Type B pancreatic cell (in vitro differentiated cells): ENCODE results near the gene EDDM3A. TPM values are rescaled to one million over a fixed set of nuclear protein-coding genes. Genes with fewer than 3 reads are reported as not detected.
"Not testable (repeated sequence)": the region's sequence is repeated elsewhere in the genome, so short reads cannot be mapped to it uniquely, and the experiment has no call there.

Experiments used
- DNase-seq: peaks from one replicate; pipeline ENCODE4 v3.0.0; 2021; ENCODE audit warnings: mixed read lengths; ENCODE audit not compliant: unreplicated experiment; ENCODE audit errors: extremely low spot score
- H3K27ac Mint-ChIP-seq: 2 replicates; pipeline ENCODE4 v1.8.0; 2021; ENCODE audit warnings: mild to moderate bottlenecking, mixed read lengths
- H3K27me3 Mint-ChIP-seq: 2 replicates; pipeline ENCODE4 v1.8.0; 2021; ENCODE audit warnings: mixed read lengths
- H3K36me3 Mint-ChIP-seq: 2 replicates; pipeline ENCODE4 v1.8.0; 2021; ENCODE audit warnings: mixed read lengths
- H3K4me1 Mint-ChIP-seq: one replicate; pipeline ENCODE4 v1.8.0; 2021; ENCODE audit warnings: mixed read lengths; ENCODE audit not compliant: unreplicated experiment
- H3K4me3 Mint-ChIP-seq: 2 replicates; pipeline ENCODE4 v1.8.0; 2021; ENCODE audit warnings: mild to moderate bottlenecking, mixed read lengths
- H3K9me3 Mint-ChIP-seq: 2 replicates; pipeline ENCODE4 v1.8.0; 2021; ENCODE audit warnings: mixed read lengths
- CTCF ChIP-seq: fragments of 200-600 bp; sonication (generic); conservative IDR thresholded peaks from 2 replicates; pipeline ENCODE4 v1.5.0; 2021; ENCODE audit warnings: antibody characterized with exemption, mild to moderate bottlenecking
- total RNA-seq: library from RNA; stranded (reverse); gene quantifications from 2 replicates; pipeline ENCODE4 v1.2.1, GENCODE V29; 2021; ENCODE audit warnings: low replicate concordance

Gene EDDM3A
- total RNA-seq, 1 donor from 2014 or later = not detected

GRCh38 chr14:20723488-20723887 lies 22.2 kb upstream of the EDDM3A start:
- Mint-ChIP-seq H3K4me1 (peaks cover 7% of the 10 kb centered on the region), H3K4me3 (no peak overlapping the region), H3K9me3 (peaks cover 5% of the 10 kb centered on the region), H3K27ac (no peak overlapping the region), H3K27me3 (no peaks in the 10 kb centered on the region), H3K36me3 (peaks cover 5% of the 10 kb centered on the region)
- TF ChIP-seq CTCF = no peak
- DNase-seq = no peak

GRCh38 chr14:20726121-20726520 lies 19.6 kb upstream of the EDDM3A start:
- not testable (repeated sequence) for H3K4me3 Mint-ChIP-seq, H3K27ac Mint-ChIP-seq, H3K27me3 Mint-ChIP-seq, H3K9me3 Mint-ChIP-seq, H3K4me1 Mint-ChIP-seq, DNase-seq, H3K36me3 Mint-ChIP-seq

GRCh38 chr14:20726531-20726930 lies 19.2 kb upstream of the EDDM3A start:
- Mint-ChIP-seq H3K27me3 (no peaks in the 10 kb centered on the region), H3K4me3 (no peak overlapping the region), H3K36me3 (no peaks in the 10 kb centered on the region), H3K27ac (no peak overlapping the region), H3K9me3 (no peaks in the 10 kb centered on the region), H3K4me1 (no peaks in the 10 kb centered on the region)
- no peak for DNase-seq
- TF ChIP-seq CTCF = no peak

GRCh38 chr14:20730891-20731290 lies 14.8 kb upstream of the EDDM3A start:
- no peak for TF ChIP-seq CTCF
- no peaks in the 10 kb centered on the region for H3K36me3 Mint-ChIP-seq
- H3K9me3 Mint-ChIP-seq = no peaks in the 10 kb centered on the region
- H3K4me1 Mint-ChIP-seq = peaks cover 7% of the 10 kb centered on the region
- no peak overlapping the region for H3K4me3 Mint-ChIP-seq
- no peak for DNase-seq
- H3K27me3 Mint-ChIP-seq = no peaks in the 10 kb centered on the region
- no peak overlapping the region for H3K27ac Mint-ChIP-seq

GRCh38 chr14:20732477-20732876 lies 13.2 kb upstream of the EDDM3A start:
- H3K27ac Mint-ChIP-seq = no peak overlapping the region
- DNase-seq = no peak
- no peak overlapping the region for H3K4me3 Mint-ChIP-seq
- H3K27me3 Mint-ChIP-seq = no peaks in the 10 kb centered on the region
- no peaks in the 10 kb centered on the region for H3K9me3 Mint-ChIP-seq
- no peak for TF ChIP-seq CTCF
- no peaks in the 10 kb centered on the region for H3K36me3 Mint-ChIP-seq
- H3K4me1 Mint-ChIP-seq = peaks cover 7% of the 10 kb centered on the region

GRCh38 chr14:20732979-20733635 lies 12.6 kb upstream of the EDDM3A start:
- Mint-ChIP-seq H3K4me3 (no peak overlapping the region), H3K4me1 (peaks cover 7% of the 10 kb centered on the region), H3K36me3 (no peaks in the 10 kb centered on the region), H3K27ac (no peak overlapping the region), H3K27me3 (no peaks in the 10 kb centered on the region), H3K9me3 (no peaks in the 10 kb centered on the region)
- TF ChIP-seq CTCF = no peak
- DNase-seq = no peak
